CD4-positive, alpha-beta T cell treated with Interferon gamma for 1 hour (primary cell): Measurements from ENCODE around the gene TIGD1.
A peak's percentile ranks its signal among the peaks of the same experiment; 100 is the strongest.

ENCODE experiments used
- DNase-seq: peaks from one replicate; pipeline ENCODE4 v3.0.0-alpha.2; 2020

TIGD1 gene

DNA sequence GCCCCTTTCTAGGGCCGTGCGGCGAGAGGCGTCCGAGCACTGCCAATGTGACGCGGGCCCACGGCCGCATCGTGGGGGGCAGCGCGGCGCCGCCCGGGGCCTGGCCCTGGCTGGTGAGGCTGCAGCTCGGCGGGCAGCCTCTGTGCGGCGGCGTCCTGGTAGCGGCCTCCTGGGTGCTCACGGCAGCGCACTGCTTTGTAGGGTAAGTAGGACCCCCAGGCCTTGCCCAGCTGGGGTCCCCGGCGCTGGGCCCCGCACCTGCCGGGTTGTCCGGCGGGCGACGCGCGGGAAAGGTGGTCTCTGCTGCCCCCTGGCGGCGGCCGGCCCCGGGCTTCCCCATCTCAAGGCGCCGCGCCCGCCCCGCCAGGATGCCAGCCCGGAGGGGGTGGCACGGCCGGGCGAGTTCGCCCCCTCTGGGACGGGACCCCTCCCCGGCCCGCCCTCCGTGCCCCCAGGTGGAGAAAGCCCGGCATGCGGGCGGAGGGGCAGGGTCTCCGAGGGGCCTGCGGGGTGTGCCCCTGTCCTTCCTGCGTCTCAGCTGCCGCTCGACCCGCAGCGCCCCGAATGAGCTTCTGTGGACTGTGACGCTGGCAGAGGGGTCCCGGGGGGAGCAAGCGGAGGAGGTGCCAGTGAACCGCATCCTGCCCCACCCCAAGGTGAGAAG, 28.3 kb downstream of the TIGD1 start:
- peak; percentile 47 for DNase-seq

GRCh38 chr2:232521098-232521497, 29.3 kb downstream of the TIGD1 start:
- no peak for DNase-seq

GRCh38 chr2:232520489-232520888, 29.9 kb downstream of the TIGD1 start:
- DNase-seq, result no peak

GRCh38 chr2:232519581-232520438, 30.5 kb downstream of the TIGD1 start, which contains the start of gene PRSS56:
PRSS56 (plus strand) TSS chr2:232520388; CDS start chr2:232520599, 211 bp downstream.
- DNase-seq, result no peak

- no peak for DNase-seq
Observed at GRCh38 chr2:232518844-232519243, 31.5 kb downstream of the TIGD1 start.

GRCh38 chr2:232516551-232516950, 33.8 kb downstream of the TIGD1 start:
- DNase-seq, result no peak

DNA sequence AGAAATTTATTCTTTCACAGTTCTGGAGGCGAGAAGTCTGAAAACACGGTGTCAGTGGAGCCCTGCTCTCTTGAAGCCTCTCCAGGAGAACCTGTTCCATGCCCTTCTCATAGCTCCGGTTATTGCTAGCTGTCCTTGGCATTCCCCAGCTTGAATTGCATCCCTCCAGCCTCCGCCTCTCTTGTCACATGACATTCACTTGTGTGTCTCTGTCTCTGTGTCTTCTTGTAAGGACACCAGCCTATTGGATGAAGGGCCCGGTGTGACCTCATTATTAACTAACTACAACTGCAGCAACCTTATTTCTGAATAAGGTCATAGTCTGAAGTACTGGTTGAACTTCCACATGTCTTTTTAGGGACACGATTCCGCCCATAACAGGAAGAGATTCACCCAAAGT, 34.7 kb downstream of the TIGD1 start:
- no peak for DNase-seq

- no peak for DNase-seq
Observed at GRCh38 chr2:232513353-232513752, 37.0 kb downstream of the TIGD1 start.

DNA sequence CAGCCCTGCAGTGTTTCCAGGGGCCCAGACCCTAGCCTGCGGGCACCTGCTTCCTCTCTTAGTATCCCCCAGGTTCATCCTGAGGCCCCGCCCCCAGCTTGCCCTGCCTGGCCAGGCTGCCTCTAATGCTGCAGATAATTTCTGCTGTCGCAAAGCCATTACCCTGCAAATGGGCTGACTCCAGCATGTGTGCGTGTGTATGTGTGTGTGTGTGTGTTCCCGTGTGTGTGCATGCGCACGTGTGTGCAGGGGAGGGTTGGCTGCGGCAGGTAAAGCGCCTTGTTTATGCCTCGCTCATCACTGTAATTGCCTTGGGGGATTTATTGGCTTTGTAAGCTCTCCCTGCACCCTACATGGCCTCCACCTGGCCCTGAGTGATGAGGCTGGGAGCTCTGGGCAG, 37.8 kb downstream of the TIGD1 start:
- DNase-seq, result no peak

GRCh38 chr2:232511336-232511890, 38.9 kb downstream of the TIGD1 start:
- DNase-seq, result no peak

DNA sequence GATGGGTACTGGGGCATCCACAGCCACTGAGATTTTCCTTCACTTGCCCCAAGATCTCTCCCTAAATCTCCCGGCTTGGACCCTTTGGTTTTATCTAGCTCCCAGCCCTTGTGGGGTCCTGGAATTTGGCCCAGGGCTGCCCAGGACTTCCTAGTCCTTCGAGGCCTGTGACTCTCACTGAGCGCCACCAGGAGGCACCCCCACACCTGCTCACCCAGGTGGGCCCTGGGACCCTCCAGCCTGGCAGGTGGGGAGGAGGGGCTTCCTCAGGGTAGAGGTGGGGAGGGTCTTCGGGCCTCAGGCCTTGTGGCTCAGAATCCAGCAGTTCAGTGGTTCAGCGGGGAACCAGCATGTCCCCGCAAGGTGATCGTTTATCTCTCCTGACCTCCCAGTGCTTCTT, 42.1 kb downstream of the TIGD1 start:
- no peak for DNase-seq

DNA sequence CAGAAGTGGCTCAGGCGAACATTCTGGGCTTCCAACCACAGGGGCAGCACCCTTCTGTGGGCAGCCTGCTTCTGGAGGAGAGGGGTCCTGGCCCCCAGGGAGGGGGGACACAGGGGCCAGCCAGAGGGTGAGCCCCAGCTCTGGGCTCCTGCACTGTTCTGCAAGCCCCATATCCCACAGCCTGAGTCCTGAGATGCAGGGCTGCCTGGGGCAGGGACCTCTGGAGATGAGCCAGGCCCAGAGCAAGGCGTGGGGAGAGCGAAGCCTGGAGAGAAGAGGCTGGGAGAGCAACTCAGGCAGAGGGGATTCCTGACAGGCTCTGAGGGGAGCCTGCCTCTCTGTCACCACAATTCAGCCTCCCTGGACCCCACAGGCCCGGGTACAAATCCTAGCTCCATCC, 43.6 kb downstream of the TIGD1 start:
- no peak for DNase-seq

DNA sequence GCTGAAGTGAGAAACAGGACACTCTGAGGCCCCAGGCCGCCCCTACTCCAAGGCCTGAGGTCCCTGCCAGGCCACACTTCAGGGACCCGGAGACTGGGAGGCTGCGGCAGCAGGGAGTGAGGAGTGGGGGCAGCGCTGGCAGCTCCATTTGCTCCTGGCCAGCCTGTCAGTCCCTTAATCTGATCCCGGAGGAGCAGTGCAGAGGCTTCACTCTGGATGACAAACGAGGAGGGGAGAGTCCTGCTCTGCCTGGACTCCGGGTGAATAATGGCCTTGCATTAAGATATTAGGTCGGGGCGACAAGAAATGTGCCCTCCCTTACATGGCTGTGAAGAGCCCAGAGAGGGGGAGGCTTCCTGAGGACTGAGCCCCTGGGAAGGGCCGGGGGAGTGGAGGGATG, 44.5 kb downstream of the TIGD1 start:
- no peak for DNase-seq

GRCh38 chr2:232504438-232504837, 45.9 kb downstream of the TIGD1 start:
- no peak for DNase-seq

DNA sequence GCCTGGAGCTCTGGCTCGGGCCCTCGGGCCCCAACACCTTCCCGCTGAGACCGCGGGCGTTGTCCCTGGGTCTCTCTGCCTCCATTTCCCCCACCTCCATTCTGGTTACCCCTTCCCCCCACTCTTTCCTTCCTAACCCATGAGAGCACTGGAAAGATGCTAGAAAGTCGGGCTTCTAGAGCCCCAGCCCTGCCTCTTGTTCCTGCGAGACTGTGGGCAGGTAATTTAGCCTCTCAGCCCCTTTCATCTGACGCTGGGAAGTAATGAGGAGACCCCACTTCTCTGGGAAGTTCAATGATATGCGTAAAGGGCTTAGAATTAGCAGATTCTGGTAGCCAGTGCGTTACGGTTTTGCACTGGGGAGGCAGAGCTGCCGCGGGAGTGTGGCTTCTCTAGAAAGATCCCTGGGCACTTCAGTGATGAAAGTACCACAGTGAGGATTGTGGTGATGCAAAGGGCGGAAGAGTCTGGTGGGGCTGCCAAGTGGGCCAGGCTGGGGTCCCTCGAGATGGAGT, 46.5 kb downstream of the TIGD1 start:
- no peak for DNase-seq

DNA sequence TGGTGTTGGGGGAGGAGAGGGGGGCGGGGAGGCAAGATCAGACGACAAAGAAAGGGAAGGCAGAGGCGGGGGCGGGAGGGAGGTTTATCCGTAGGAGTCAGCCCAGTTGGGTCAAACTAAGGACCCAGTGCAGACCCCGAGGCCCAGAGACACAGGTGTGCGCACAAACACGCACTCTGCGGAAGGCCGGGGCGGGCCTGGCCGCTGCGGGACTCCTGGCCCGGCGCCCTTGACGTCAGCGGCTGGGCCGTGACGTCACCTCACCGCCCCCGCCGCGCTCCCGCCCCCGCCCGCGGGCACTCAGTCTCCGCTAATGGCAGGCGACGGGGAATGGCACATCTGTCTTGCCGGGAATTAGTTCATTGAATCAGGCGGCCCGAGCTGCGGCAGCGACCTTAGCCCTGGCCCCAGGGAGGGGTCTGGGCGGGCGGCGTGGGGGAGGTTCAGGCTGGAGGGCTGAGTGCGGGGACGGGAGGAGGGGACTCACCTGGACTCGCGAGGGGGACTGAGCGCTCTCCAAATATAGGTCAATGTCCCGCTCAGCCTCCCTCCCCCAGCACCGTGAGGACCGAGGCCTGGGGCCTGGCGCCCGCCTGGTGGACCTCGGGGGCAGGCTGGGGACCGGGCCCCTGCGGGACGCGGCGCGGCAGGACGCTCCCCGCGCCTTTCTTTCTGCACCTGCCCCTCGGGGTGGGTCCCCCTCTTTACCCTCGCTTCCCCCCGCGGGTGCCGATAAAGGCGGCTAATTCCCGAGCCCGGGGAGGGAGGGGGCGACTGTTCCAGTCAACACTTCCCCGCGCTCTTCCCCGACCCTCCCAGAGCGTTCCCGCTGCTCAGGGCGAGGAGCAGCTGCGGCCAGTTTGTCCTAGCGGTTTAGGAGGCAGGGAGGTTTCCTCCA, 47.2 kb downstream of the TIGD1 start:
- DNase-seq, result peak; percentile 45

DNA sequence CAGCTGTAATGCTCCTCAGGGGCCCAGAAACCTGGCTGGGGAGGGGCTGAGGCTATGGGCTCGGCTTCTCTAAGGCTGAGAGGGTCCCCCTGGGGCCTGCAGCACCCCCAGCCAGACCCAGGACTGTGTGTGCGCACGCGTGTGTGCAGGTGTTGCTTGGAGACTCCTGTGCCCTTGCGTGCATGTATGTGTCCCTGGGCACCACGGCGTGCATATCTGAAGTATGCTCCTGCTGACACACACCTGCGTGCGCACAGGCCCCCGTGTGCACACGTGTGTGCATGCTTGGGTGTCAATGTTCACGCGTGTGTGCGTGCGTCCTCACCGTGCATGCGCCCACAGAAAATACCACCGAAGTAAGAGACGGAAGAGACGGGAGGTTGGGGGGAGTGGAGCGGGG, 47.8 kb downstream of the TIGD1 start:
- peak; percentile 42 for DNase-seq

GRCh38 chr2:232501794-232502390, 48.5 kb downstream of the TIGD1 start:
- no peak for DNase-seq

GRCh38 chr2:232501331-232501771, 49.0 kb downstream of the TIGD1 start:
- no peak for DNase-seq

DNA sequence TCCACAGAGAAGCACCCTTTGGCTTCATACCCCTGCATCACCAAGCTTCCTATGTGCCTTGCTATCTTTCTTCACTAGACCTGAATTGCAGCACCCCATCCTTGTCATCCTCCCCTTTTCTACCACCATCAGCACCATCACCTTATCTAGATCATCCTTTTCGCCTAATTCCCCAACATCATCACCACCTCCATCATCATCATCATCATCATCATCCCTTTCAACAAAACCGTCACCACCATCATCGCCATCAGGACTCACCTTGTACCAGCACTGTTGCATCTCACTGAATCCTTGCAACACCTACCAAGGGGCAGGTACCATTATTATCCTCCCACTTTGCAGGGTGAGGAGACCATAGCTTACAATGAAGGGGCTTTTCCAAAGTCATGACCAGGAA, 51.9 kb downstream of the TIGD1 start:
- DNase-seq, result no peak
